ENCODE results near the gene ENAH. TPM values are rescaled to one million over a fixed set of nuclear protein-coding genes. Genes with fewer than 3 reads are reported as not detected.
A peak's percentile ranks its signal among the peaks of the same experiment; 100 is the strongest.

ENAH gene
- total RNA-seq, 1 experiment from 2014 or later, result 285 TPM

- H3K79me2 ChIP-seq (ENCODE audit: insufficient read depth, low read length), result peaks cover 8% of the 10 kb centered on the region; the same call in 1 of the 2 replicates
- H3K4me1 ChIP-seq (ENCODE audit: insufficient read depth, low read length), result peaks cover 8% of the 10 kb centered on the region; the same call in 1 of the 2 replicates
- no peaks in the 10 kb centered on the region for H4K20me1 ChIP-seq (ENCODE audit: control insufficient read depth, insufficient read depth, insufficient read length)
- no peak overlapping the region for H3K4ac ChIP-seq (ENCODE audit: low read depth, low read length)
- no peak overlapping the region for H2BK15ac ChIP-seq (ENCODE audit: low read depth, low read length)
- H3K27me3 ChIP-seq (ENCODE audit: insufficient read depth, low read length), result no peaks in the 10 kb centered on the region
- Mint-ChIP-seq H3K4me3 (no peak overlapping the region), H3K36me3 (ENCODE audit: insufficient read depth in 1 of 3, low read depth in 3 of 3) (peaks cover 3 to 7% (median 6%) of the 10 kb centered on the region in 3 experiments; a peak in 4 of 7 replicates), H3K27me3 (ENCODE audit: low read depth) (no peaks in the 10 kb centered on the region), H3K4me1 (peaks cover 52 to 57% of the 10 kb centered on the region in 2 experiments), H3K9me3 (no peaks in the 10 kb centered on the region), H3K27ac (peak overlapping the region in 1 of 3 experiments; percentile 75; a peak in 1 of 7 replicates)
- H3K18ac ChIP-seq (ENCODE audit: insufficient read length, low read depth, low read length), result no peak overlapping the region
- no peaks in the 10 kb centered on the region for H3K23me2 ChIP-seq (ENCODE audit: insufficient read length, low read depth, low read length, poor library complexity, severe bottlenecking)
- no peak overlapping the region for H3K4me2 ChIP-seq (ENCODE audit: insufficient read depth, insufficient read length, low read length)
- H3K27ac ChIP-seq (ENCODE audit: insufficient read length, low read depth, low read length), result no peak overlapping the region
- peaks cover 3% of the 10 kb centered on the region for H3K79me1 ChIP-seq (ENCODE audit: insufficient read depth, low read depth, low read length, poor library complexity, severe bottlenecking)
- no peaks in the 10 kb centered on the region for H3K9me3 ChIP-seq (ENCODE audit: control insufficient read depth, low read depth, low read length)
- H3K56ac ChIP-seq (ENCODE audit: insufficient read length, low read depth, low read length), result no peak overlapping the region
- no peak overlapping the region for H4K8ac ChIP-seq (replicated peaks; ENCODE audit: insufficient read length, low read depth, low read length)
- H3K9ac ChIP-seq (ENCODE audit: extremely low read depth, insufficient read length, low read length), result no peak overlapping the region
- H3K14ac ChIP-seq (ENCODE audit: insufficient read depth, low read length), result no peak overlapping the region
- no peak overlapping the region for H2AK5ac ChIP-seq (ENCODE audit: insufficient read length, low read length)
- H3K23ac ChIP-seq (ENCODE audit: insufficient read length, low read depth, low read length), result no peak overlapping the region
- no peak overlapping the region for H2BK12ac ChIP-seq (ENCODE audit: insufficient read length, low read depth, low read length)
- no peak overlapping the region for H3T11ph ChIP-seq (ENCODE audit: low read length)
- TF ChIP-seq CTCF (conservative IDR thresholded peaks at IDR 0.05), result no peak
- H4K5ac ChIP-seq (ENCODE audit: insufficient read length, low read depth, low read length), result no peak overlapping the region
- WGBS (ENCODE audit: extremely low coverage, insufficient read length, low lambda C conversion rate), result no CpG with 5 or more reads among the region's 2 CpGs
- no peak overlapping the region for H2BK120ac ChIP-seq (ENCODE audit: low read depth, low read length, poor library complexity, severe bottlenecking)
- no peak overlapping the region for H2AFZ ChIP-seq (ENCODE audit: low read length)
- H2BK5ac ChIP-seq (ENCODE audit: insufficient read length, low read length), result no peak overlapping the region
- no peak overlapping the region for H4K91ac ChIP-seq (ENCODE audit: insufficient read length, low read depth, low read length)
- H2BK20ac ChIP-seq (ENCODE audit: low read depth, low read length, poor library complexity, severe bottlenecking), result no peak overlapping the region
- no peak for DNase-seq
These were observed 118.8 kb downstream of the ENAH start for GRCh38 chr1:225534135-225534534.
